HG03135 (cell line): ENCODE measurements around the gene WDTC1.
A peak's percentile ranks its signal among the peaks of the same experiment; 100 is the strongest.

Source experiments
- ATAC-seq: cut with Tn5 transposase; IDR thresholded peaks from one replicate; pipeline ENCODE4 v1.9.1; 2021; ENCODE audit warnings: mild to moderate bottlenecking, moderate library complexity; ENCODE audit not compliant: unreplicated experiment

WDTC1 gene

DNA sequence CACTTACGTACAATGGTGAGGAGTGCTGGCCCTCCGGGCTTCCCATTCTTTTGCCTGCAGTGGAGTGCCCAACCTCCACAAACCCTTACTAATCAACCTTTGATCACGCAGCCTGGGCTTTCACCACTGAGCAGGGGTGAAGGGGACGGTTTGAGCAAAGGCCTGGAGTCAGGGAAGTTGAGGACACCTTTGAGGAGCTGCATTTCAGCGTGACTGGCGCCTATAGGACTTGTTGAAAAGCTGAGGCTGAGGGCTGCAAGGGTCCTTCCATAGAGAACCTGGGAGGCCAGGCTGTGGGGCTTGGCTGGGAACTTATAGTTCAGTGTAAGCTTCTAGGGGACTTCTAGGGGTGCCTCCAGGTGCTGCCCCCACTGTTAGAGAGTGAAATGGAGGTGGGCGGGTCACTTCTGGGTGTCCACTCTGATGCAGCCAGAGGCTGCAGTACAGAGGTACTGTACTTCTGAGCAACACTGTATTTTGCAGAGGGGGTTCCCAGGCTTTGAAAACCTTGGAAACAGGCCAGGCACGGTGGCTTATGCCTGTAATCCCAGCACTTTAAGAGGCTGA lies 117.2 kb downstream of the WDTC1 start:
- no peak for ATAC-seq

DNA sequence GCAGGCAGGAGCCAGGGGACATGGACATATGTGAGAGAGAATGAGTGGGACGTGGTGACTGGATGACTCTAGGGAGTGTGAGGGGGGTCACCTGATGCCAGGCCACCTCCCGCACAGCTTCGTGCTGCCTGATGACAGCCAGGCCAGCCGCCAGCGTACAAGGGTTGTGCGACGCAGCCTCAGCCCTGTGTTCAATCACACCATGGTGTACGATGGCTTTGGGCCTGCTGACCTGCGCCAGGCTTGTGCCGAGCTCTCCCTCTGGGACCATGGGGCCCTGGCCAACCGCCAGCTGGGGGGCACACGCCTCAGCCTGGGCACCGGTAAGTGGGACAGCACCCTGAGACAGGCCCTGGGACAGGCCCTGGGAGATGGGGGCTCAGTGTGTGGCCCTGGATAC lies 118.7 kb downstream of the WDTC1 start:
- no peak for ATAC-seq

DNA sequence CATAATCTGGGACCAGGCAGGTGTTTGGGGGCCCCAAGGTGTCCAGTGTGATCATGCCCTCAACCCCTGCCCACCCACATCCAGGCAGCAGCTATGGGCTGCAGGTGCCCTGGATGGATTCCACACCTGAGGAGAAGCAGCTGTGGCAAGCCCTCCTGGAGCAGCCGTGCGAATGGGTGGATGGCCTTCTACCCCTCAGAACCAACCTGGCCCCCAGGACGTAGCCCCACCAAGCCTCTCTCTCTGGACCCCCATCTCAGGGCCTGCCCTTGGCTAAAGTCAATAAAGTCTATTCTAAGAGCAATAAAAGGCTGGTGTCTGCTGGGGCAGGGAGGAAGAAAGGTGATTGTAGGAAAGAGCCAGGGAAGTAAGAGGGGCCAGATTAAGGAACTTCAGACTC lies 119.2 kb downstream of the WDTC1 start:
- no peak for ATAC-seq

DNA sequence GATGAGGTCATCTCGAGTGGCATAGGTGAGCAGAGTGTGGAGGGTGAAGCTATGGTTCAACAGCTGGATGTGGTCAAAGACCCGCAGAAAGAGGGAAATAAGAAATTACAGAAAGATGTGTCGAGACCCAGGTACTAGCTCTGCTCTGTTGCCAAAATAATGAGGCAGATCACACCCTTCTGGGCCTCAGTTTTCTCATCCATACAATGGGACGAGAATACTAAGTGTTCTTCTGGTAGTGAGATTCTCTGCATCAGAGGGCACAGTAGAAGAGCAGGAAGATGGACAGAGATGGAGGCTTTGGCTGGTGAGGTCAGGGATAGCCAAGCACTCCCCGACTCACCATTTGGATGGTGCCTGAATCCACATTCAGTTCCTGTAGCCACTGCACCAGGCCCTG lies 121.3 kb downstream of the WDTC1 start:
- no peak for ATAC-seq

DNA sequence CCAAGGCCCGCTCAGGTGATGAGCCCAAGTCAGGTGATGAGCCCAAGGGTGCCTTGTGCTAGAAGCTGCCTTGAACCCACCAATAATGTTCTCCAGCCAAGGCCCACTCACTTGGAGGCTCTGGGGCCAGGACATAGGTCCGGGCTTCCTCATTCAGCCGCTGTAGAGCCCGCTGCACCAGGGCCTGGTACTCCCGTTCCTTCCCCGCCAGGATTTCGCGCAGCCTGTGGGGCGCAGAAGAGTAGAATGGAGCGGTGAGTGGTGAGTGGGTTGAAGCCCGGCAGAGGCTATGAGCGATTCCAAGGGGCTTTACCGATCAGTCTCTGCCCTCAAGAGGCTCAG lies 121.8 kb downstream of the WDTC1 start:
- ATAC-seq: no peak

DNA sequence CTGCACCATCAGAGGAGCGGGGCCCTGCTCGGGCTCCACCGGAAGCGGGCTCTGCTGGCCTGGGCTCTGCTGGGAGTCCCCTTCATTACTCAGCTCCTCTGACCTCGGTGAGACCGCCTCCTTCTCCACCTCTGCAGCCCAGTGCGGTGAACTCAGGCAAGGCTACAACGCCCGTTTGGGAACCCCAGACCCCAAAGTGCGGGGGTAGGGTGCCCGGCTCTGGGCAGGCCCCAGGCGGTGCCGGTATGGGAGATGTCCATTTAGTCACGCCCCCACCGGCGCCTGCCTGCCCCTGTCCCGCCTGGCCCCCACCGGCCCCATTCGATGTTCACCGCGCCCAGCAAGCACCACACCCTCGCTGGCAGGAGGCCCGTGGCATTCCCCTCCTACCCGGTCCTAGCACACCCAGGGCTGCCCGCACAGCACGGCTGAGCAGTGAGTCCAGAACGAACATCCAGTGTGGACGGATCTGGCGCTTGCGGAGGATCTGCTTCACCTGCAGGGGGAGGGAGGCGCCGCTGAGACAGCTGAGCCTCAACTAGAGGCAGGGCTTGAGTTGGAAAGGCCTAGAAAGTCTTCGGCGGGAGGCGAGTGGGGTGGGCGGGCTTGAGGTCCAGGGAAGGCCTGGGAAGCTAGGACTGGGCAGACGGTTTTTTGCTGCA lies 122.3 kb downstream of the WDTC1 start:
- no peak for ATAC-seq

DNA sequence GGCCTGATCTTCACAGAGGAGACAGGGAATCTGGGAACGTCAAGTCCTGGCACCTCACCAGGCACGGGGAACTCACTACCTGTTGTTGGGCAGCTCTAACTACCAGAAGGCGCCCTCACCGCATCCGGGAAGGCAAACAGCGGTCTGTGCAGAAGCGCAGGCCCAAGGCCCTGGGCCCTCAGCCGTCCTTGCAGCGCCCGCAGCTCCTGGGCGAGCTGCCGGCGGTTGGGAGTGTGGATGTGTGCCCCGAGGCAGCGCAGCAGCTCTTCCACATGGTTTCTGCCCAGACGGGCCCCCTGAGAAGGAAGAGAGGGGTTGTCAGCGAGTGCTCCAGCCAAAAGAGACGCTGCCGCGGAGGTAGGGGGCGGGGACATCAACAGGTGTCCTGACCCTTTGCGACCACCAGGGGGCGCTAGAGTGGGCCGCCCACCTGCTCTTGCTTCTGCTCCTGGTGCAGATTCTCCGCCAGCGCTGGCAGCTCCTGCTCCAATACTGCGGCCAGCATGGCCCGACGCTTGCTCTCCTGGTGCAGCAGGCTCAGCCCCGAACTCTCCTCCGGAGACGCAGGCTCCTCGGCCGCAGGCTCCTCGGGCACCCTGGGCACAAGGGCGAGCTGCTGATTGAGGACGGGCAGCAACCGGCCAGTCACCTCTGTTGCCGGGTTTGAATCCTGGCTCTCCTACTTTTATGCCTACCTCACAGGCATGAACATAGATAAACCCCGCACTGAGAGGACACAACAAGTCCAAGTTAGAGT lies 123.0 kb downstream of the WDTC1 start:
- peak; percentile 53 for ATAC-seq
